ENCODE results near the gene OLFML1. TPM values are rescaled to one million over a fixed set of nuclear protein-coding genes. Genes with fewer than 3 reads are reported as not detected.

The OLFML1 gene
- total RNA-seq, 1 donor = not detected

DNA sequence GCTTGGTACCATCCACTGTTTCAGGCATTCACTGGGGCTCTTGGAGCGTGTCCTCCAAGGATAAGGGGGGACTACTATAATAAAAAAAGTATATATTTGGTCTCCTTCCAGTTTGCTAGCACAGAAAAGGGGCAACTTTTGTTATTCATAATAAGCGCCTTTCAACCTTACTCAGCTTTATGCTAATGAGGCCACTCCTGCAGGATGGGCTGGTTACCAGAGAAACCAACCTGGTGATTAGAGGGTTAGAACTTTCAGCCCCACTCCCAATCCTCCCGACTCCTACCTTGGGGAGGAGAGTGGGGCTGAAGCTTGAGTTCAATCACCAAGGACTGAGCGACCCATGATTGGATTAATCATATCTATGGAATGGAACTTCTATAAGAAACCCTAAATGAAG is 60.3 kb downstream of the OLFML1 start:
- Histone ChIP-seq H3K4me3 (ENCODE audit: low read length) (no peak overlapping the region), H3K27me3 (ENCODE audit: insufficient read depth, low read length) (no peaks in the 10 kb centered on the region), H3K9me3 (ENCODE audit: low read depth, low read length) (no peaks in the 10 kb centered on the region), H3K4me1 (ENCODE audit: insufficient read depth, low read length) (no peaks in the 10 kb centered on the region)

GRCh38 chr11:7546324-7546791 is 61.1 kb downstream of the OLFML1 start:
- no peaks in the 10 kb centered on the region for H3K9me3 ChIP-seq (ENCODE audit: low read depth, low read length)
- no peak overlapping the region for H3K4me3 ChIP-seq (ENCODE audit: low read length)
- no peaks in the 10 kb centered on the region for H3K4me1 ChIP-seq (ENCODE audit: insufficient read depth, low read length)
- H3K27me3 ChIP-seq (ENCODE audit: insufficient read depth, low read length) = no peaks in the 10 kb centered on the region

- Histone ChIP-seq H3K4me3 (ENCODE audit: low read length) (no peak overlapping the region), H3K9me3 (ENCODE audit: low read depth, low read length) (no peaks in the 10 kb centered on the region), H3K4me1 (ENCODE audit: insufficient read depth, low read length) (no peaks in the 10 kb centered on the region), H3K27me3 (ENCODE audit: insufficient read depth, low read length) (no peaks in the 10 kb centered on the region)
These were observed 62.4 kb downstream of the OLFML1 start for GRCh38 chr11:7547687-7548086.

DNA sequence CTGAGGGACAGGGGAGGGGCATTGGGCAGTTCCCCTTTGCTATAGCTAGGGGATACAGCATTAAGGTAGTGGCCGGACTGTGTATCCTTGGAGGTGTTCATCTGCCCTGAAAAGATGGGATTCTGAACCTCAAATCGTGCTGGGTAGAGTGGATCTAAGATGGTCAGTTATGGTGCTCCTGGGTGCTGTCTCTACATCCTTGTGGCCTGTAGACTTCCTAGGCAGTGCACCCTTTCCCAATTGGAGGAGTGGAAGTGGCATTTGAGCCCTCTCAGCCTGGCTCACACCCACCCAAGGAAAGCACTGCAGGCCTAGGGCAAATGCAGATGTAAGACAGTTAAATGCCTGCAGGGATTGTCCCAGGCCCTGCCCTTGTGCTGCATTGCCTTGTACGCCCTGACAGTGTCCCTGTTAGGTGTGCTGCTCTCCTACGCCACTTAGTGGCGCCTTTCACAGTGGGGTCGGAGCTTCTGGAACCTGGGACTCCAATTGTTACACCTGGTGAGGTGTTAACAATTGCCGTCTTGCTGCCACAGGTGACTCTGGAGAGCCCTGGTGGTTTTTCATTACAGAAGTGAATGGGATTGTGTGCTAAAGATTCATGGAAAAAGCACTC is 63.5 kb downstream of the OLFML1 start:
- Histone ChIP-seq H3K4me3 (ENCODE audit: low read length) (no peak overlapping the region), H3K4me1 (ENCODE audit: insufficient read depth, low read length) (no peaks in the 10 kb centered on the region), H3K27me3 (ENCODE audit: insufficient read depth, low read length) (no peaks in the 10 kb centered on the region), H3K9me3 (ENCODE audit: low read depth, low read length) (no peaks in the 10 kb centered on the region)

DNA sequence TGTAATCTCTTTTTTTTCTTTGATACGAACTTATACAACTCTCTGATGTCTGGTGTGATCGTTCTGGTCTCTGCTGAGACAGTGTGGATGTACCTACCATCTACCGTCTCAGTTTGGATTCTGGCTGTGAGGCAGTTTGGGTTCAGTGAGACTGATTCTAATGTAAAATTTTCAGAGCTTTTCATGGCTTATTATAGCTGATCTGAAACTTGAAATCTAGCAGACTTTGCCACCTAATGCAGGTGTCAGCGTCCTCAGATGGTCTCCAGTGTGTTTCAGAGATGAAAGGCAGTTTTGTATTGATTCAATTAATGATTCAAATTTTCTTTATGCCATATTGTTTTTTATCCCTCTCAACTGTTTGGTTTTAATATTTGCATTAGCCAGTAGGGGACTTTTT is 64.4 kb downstream of the OLFML1 start:
- Histone ChIP-seq H3K4me3 (ENCODE audit: low read length) (no peak overlapping the region), H3K27me3 (ENCODE audit: insufficient read depth, low read length) (no peaks in the 10 kb centered on the region), H3K4me1 (ENCODE audit: insufficient read depth, low read length) (no peaks in the 10 kb centered on the region)

DNA sequence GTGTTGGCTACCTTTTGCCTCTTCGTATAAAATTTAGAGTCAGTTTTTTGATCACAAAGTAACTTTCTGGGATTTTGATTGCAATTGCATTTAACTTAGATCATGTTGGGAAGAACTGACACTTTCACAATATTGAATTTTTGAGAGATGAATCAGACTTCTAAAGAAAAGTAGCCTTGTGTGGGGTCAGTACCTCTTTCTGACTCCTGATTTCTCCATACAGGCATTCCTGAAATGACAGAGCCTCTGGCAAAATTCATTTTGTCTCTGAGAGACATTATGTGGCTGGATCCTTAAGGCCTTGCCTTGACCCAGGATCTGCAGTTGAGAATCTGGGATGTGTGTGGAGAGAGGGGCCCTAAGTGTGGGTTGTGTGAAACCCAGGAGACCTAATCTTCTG is 66.3 kb downstream of the OLFML1 start:
- Histone ChIP-seq H3K4me1 (ENCODE audit: insufficient read depth, low read length) (no peaks in the 10 kb centered on the region), H3K9me3 (ENCODE audit: low read depth, low read length) (no peaks in the 10 kb centered on the region), H3K4me3 (ENCODE audit: low read length) (no peak overlapping the region), H3K27me3 (ENCODE audit: insufficient read depth, low read length) (no peaks in the 10 kb centered on the region)

More for the DNA sequence above, 64.4 kb downstream of the OLFML1 start:
- no peaks in the 10 kb centered on the region for H3K9me3 ChIP-seq (ENCODE audit: low read depth, low read length)

GRCh38 chr11:7552666-7553065 is 67.4 kb downstream of the OLFML1 start:
- no peaks in the 10 kb centered on the region for H3K9me3 ChIP-seq (ENCODE audit: low read depth, low read length)
- no peaks in the 10 kb centered on the region for H3K27me3 ChIP-seq (ENCODE audit: insufficient read depth, low read length)
- no peaks in the 10 kb centered on the region for H3K4me1 ChIP-seq (ENCODE audit: insufficient read depth, low read length)
- no peak overlapping the region for H3K4me3 ChIP-seq (ENCODE audit: low read length)

GRCh38 chr11:7555052-7555699 is 69.9 kb downstream of the OLFML1 start:
- Histone ChIP-seq H3K4me3 (ENCODE audit: low read length) (no peak overlapping the region), H3K4me1 (ENCODE audit: insufficient read depth, low read length) (no peaks in the 10 kb centered on the region), H3K27me3 (ENCODE audit: insufficient read depth, low read length) (no peaks in the 10 kb centered on the region), H3K9me3 (ENCODE audit: low read depth, low read length) (no peaks in the 10 kb centered on the region)

GRCh38 chr11:7558046-7558445 is 72.7 kb downstream of the OLFML1 start:
- Histone ChIP-seq H3K4me1 (ENCODE audit: insufficient read depth, low read length) (no peaks in the 10 kb centered on the region), H3K9me3 (ENCODE audit: low read depth, low read length) (no peaks in the 10 kb centered on the region), H3K4me3 (ENCODE audit: low read length) (no peak overlapping the region), H3K27me3 (ENCODE audit: insufficient read depth, low read length) (no peaks in the 10 kb centered on the region)

DNA sequence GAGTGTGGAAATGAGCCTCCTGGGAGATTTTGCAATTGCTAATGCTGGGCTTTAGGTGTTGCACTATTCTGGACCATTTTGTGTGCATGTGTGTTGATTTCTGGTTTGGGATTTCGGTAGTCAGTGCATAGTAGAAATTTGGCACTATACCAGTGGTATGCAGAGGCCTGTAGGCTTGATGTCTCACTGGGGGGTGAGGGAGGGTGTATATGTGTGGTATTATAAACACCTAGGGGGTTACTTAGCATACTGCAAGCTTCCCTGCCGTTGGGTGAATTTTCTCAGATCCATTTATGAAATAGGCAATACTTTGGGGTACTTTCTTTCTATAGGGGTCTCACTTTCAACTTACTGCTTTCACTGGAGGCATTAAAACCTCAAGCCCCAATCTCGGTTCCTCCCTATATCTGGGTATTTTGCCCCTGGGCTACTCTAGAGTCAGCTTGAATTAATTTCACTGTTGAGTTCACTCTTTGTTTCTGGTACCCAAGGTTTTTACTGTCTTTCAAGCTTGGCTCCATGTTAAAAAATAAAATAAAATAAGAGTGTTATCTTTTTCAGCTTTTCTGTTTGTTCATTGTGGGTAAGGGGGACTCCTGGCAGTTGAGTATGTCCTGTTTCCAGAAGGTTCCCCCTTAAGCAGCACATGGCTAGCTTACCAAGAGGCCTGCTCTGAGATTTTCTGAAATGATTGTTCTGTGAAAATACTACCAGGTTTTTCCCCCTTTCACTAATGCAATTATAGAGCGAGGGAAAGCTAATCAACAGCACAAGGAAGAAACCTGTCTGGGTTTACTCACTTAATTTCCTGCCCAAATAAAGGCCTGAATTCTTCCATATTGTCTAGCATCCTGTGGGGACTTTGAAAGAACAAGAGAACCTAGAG is 74.3 kb downstream of the OLFML1 start:
- Histone ChIP-seq H3K4me1 (ENCODE audit: insufficient read depth, low read length) (no peaks in the 10 kb centered on the region), H3K27me3 (ENCODE audit: insufficient read depth, low read length) (no peaks in the 10 kb centered on the region), H3K9me3 (ENCODE audit: low read depth, low read length) (no peaks in the 10 kb centered on the region), H3K4me3 (ENCODE audit: low read length) (no peak overlapping the region)

Other genes starting within 250 kb of the OLFML1 start
- gene SYT9, start 233.6 kb upstream of the OLFML1 start, total RNA-seq = 0.10 TPM
- gene PPFIBP2, start 28.5 kb downstream of the OLFML1 start, total RNA-seq = 28.9 TPM
- gene CYB5R2, start 188.0 kb downstream of the OLFML1 start, total RNA-seq = 1.5 TPM
- gene OVCH2, start 221.0 kb downstream of the OLFML1 start, total RNA-seq = not detected

All from mononuclear cell (primary cell).